Naive B cell (primary cell): ENCODE data around the gene KCNJ11. TPM values are rescaled to one million over a fixed set of nuclear protein-coding genes. Genes with fewer than 3 reads are reported as not detected.
"Not testable (repeated sequence)": the region's sequence is repeated elsewhere in the genome, so short reads cannot be mapped to it uniquely, and the experiment has no call there.

Source experiments
- ATAC-seq, 2 donors: fragments of 150-1000 bp; cut with Tn5 transposase; 2 replicates each; pipeline ENCODE4 v1.10.0; 2021; ENCODE audit warnings: low read depth in 2 of 2, mild to moderate bottlenecking in 2 of 2, moderate library complexity in 2 of 2
- DNase-seq: peaks from one replicate; pipeline ENCODE4 v3.0.0; 2022
- H3K27ac Mint-ChIP-seq, 6 donors: one replicate each; pipeline ENCODE4 v1.8.0; 2020 to 2022; ENCODE audit warnings: mild to moderate bottlenecking in 6 of 6, mixed read lengths in 6 of 6, moderate library complexity in 5 of 6, inconsistent platforms in 2 of 6
- H3K27me3 Mint-ChIP-seq, 3 donors: one replicate each; pipeline ENCODE4 v1.8.0; 2021 to 2022; ENCODE audit warnings: mixed read lengths in 3 of 3, mild to moderate bottlenecking in 1 of 3
- H3K36me3 Mint-ChIP-seq, 2 donors: one replicate each; pipeline ENCODE4 v1.8.0; 2020 to 2022; ENCODE audit warnings: mixed read lengths in 2 of 2, inconsistent platforms in 1 of 2, mild to moderate bottlenecking in 1 of 2
- H3K4me1 Mint-ChIP-seq, 3 donors: one replicate each; pipeline ENCODE4 v1.8.0; 2020 to 2022; ENCODE audit warnings: mixed read lengths in 3 of 3, inconsistent platforms in 1 of 3, mild to moderate bottlenecking in 1 of 3, moderate library complexity in 1 of 3
- H3K4me3 Mint-ChIP-seq, 8 donors: one replicate each; pipeline ENCODE4 v1.8.0; 2020 to 2022; ENCODE audit warnings: mild to moderate bottlenecking in 8 of 8, mixed read lengths in 8 of 8, moderate library complexity in 8 of 8, inconsistent platforms in 2 of 8
- H3K9me3 Mint-ChIP-seq, 7 donors: one replicate each; pipeline ENCODE4 v1.8.0; 2020 to 2022; ENCODE audit warnings: mixed read lengths in 7 of 7, mild to moderate bottlenecking in 5 of 7, inconsistent platforms in 2 of 7, moderate library complexity in 1 of 7
- polyA plus RNA-seq, 6 donors: library from polyadenylated mRNA; unstranded; fragments of 300-500 nt; fragmentation: Illumina TruSeq; gene quantifications; one replicate each; pipeline ENCODE4 v1.2.3, GENCODE V29; 2021; ENCODE audit warnings: low read depth in 6 of 6

Gene KCNJ11
- under 1 TPM in 2 of 6 donors, not detected in 4; 0.49 to 0.67 TPM for polyA plus RNA-seq

- peak within 1 kb of the TSS in 3 of 6 donors; percentile 69 to 80 (median 79) for H3K27ac Mint-ChIP-seq
- DNase-seq (no peak), ATAC-seq (peak; percentile 49 to 63)
- no peaks in the 10 kb centered on the region for H3K9me3 Mint-ChIP-seq
- peaks cover 8 to 16% (median 9%) of the 10 kb centered on the region in 3 donors for H3K4me1 Mint-ChIP-seq
- peak within 1 kb of the TSS; percentile 76 to 94 (median 84) for H3K4me3 Mint-ChIP-seq
- no peaks in the 10 kb centered on the region for H3K36me3 Mint-ChIP-seq
- peaks cover 4 to 36% (median 22%) of the 10 kb centered on the region in 3 donors for H3K27me3 Mint-ChIP-seq
Measured at GRCh38 chr11:17388609-17389210, at the start of gene KCNJ11. Gene KCNJ11 (minus strand): TSS chr11:17388659. CDS start chr11:17388091, 568 bp downstream.

- no peak for DNase-seq
- ATAC-seq = no peak
- Mint-ChIP-seq H3K27ac (no peak overlapping the region), H3K36me3 (peaks cover 0 to 8% of the 10 kb centered on the region in 2 donors), H3K9me3 (peaks cover 3 to 15% (median 5%) of the 10 kb centered on the region in 7 donors), H3K4me1 (no peaks in the 10 kb centered on the region), H3K27me3 (peaks cover 14 to 33% (median 24%) of the 10 kb centered on the region in 3 donors), H3K4me3 (no peak overlapping the region)
Measured at GRCh38 chr11:17437366-17437765, 48.9 kb upstream of the KCNJ11 start.

- Mint-ChIP-seq H3K27ac (no peak overlapping the region), H3K4me1 (no peaks in the 10 kb centered on the region), H3K4me3 (peak overlapping the region in 1 of 8 donors; percentile 9), H3K36me3 (no peaks in the 10 kb centered on the region), H3K9me3 (no peaks in the 10 kb centered on the region), H3K27me3 (peaks cover 4 to 22% (median 5%) of the 10 kb centered on the region in 3 donors)
- DNase-seq = no peak
- ATAC-seq = no peak
Measured at GRCh38 chr11:17434108-17434507, 45.6 kb upstream of the KCNJ11 start.

- ATAC-seq (no peak), DNase-seq (no peak)
- Mint-ChIP-seq H3K9me3 (no peaks in the 10 kb centered on the region), H3K36me3 (no peaks in the 10 kb centered on the region), H3K4me1 (no peaks in the 10 kb centered on the region), H3K27me3 (peaks cover 0 to 21% (median 5%) of the 10 kb centered on the region in 3 donors), H3K4me3 (no peak overlapping the region), H3K27ac (no peak overlapping the region)
Measured at GRCh38 chr11:17432002-17432401, 43.5 kb upstream of the KCNJ11 start.

- H3K4me1 Mint-ChIP-seq = no peaks in the 10 kb centered on the region
- H3K27me3 Mint-ChIP-seq = peaks cover 0 to 22% (median 5%) of the 10 kb centered on the region in 3 donors
- H3K4me3 Mint-ChIP-seq = no peak overlapping the region
- H3K36me3 Mint-ChIP-seq = no peaks in the 10 kb centered on the region
- no peak for ATAC-seq
- H3K27ac Mint-ChIP-seq = no peak overlapping the region
- no peaks in the 10 kb centered on the region for H3K9me3 Mint-ChIP-seq
- no peak for DNase-seq
Measured at GRCh38 chr11:17431139-17431538, 42.7 kb upstream of the KCNJ11 start.

GRCh38 chr11:17430616-17431015 lies 42.2 kb upstream of the KCNJ11 start:
- Mint-ChIP-seq H3K4me1 (no peaks in the 10 kb centered on the region), H3K36me3 (no peaks in the 10 kb centered on the region), H3K27ac (no peak overlapping the region), H3K4me3 (no peak overlapping the region), H3K9me3 (no peaks in the 10 kb centered on the region), H3K27me3 (peaks cover 0 to 22% (median 5%) of the 10 kb centered on the region in 3 donors)
- DNase-seq (no peak), ATAC-seq (no peak)

- Mint-ChIP-seq H3K9me3 (no peaks in the 10 kb centered on the region), H3K4me3 (no peak overlapping the region), H3K4me1 (no peaks in the 10 kb centered on the region), H3K27me3 (peaks cover 0 to 22% (median 0%) of the 10 kb centered on the region in 3 donors), H3K36me3 (no peaks in the 10 kb centered on the region), H3K27ac (no peak overlapping the region)
- DNase-seq (no peak), ATAC-seq (no peak)
Measured at GRCh38 chr11:17428925-17429324, 40.5 kb upstream of the KCNJ11 start.

- ATAC-seq (no peak), DNase-seq (no peak)
- Mint-ChIP-seq H3K4me3 (no peak overlapping the region), H3K27ac (no peak overlapping the region), H3K9me3 (no peaks in the 10 kb centered on the region), H3K27me3 (peaks cover 0 to 22% (median 0%) of the 10 kb centered on the region in 3 donors), H3K4me1 (no peaks in the 10 kb centered on the region), H3K36me3 (no peaks in the 10 kb centered on the region)
Measured at GRCh38 chr11:17428261-17428660, 39.8 kb upstream of the KCNJ11 start.

GRCh38 chr11:17426233-17426632 lies 37.8 kb upstream of the KCNJ11 start:
- ATAC-seq, H3K9me3 Mint-ChIP-seq, H3K4me3 Mint-ChIP-seq, H3K4me1 Mint-ChIP-seq, DNase-seq, H3K27ac Mint-ChIP-seq, H3K36me3 Mint-ChIP-seq: not testable (repeated sequence)
- H3K27me3 Mint-ChIP-seq = peaks cover 9 to 38% (median 13%) of the 10 kb centered on the region in 3 donors

GRCh38 chr11:17423533-17424310 lies 35.3 kb upstream of the KCNJ11 start:
- Mint-ChIP-seq H3K36me3 (no peaks in the 10 kb centered on the region), H3K4me1 (no peaks in the 10 kb centered on the region), H3K27me3 (peaks cover 21 to 45% (median 24%) of the 10 kb centered on the region in 3 donors), H3K27ac (peak overlapping the region in 1 of 6 donors; percentile 80), H3K9me3 (no peaks in the 10 kb centered on the region), H3K4me3 (no peak overlapping the region)
- ATAC-seq (no peak), DNase-seq (no peak)

- Mint-ChIP-seq H3K4me3 (no peak overlapping the region), H3K36me3 (no peaks in the 10 kb centered on the region), H3K27ac (no peak overlapping the region), H3K27me3 (peaks cover 24 to 43% (median 32%) of the 10 kb centered on the region in 3 donors), H3K9me3 (no peaks in the 10 kb centered on the region), H3K4me1 (no peaks in the 10 kb centered on the region)
- DNase-seq (no peak), ATAC-seq (no peak)
Measured at GRCh38 chr11:17421781-17422180, 33.3 kb upstream of the KCNJ11 start.

- peaks cover 35 to 53% (median 45%) of the 10 kb centered on the region in 3 donors for H3K27me3 Mint-ChIP-seq
- H3K9me3 Mint-ChIP-seq = no peaks in the 10 kb centered on the region
- no peak for DNase-seq
- H3K36me3 Mint-ChIP-seq = no peaks in the 10 kb centered on the region
- H3K27ac Mint-ChIP-seq = peak overlapping the region in 1 of 6 donors; percentile 16
- ATAC-seq = no peak
- no peak overlapping the region for H3K4me3 Mint-ChIP-seq
- no peaks in the 10 kb centered on the region for H3K4me1 Mint-ChIP-seq
Measured at GRCh38 chr11:17418444-17419081, 30.1 kb upstream of the KCNJ11 start.

GRCh38 chr11:17416492-17416891 lies 28.0 kb upstream of the KCNJ11 start:
- ATAC-seq = no peak
- H3K27me3 Mint-ChIP-seq = peaks cover 26 to 52% (median 42%) of the 10 kb centered on the region in 3 donors

More at GRCh38 chr11:17416492-17416891, 28.0 kb upstream of the KCNJ11 start:
- no peak for DNase-seq
- no peaks in the 10 kb centered on the region for H3K36me3 Mint-ChIP-seq
- H3K9me3 Mint-ChIP-seq = no peaks in the 10 kb centered on the region
- no peak overlapping the region for H3K4me3 Mint-ChIP-seq
- no peak overlapping the region for H3K27ac Mint-ChIP-seq
- H3K4me1 Mint-ChIP-seq = no peaks in the 10 kb centered on the region
